ENCODE results near the gene MPPED2. TPM values are rescaled to one million over a fixed set of nuclear protein-coding genes. Genes with fewer than 3 reads are reported as not detected.

The MPPED2 gene
- total and polyA plus RNA-seq, 2 donors (not counting 3 experiments of a cell fraction or from before 2014, with no cell fraction given), result not detected

DNA sequence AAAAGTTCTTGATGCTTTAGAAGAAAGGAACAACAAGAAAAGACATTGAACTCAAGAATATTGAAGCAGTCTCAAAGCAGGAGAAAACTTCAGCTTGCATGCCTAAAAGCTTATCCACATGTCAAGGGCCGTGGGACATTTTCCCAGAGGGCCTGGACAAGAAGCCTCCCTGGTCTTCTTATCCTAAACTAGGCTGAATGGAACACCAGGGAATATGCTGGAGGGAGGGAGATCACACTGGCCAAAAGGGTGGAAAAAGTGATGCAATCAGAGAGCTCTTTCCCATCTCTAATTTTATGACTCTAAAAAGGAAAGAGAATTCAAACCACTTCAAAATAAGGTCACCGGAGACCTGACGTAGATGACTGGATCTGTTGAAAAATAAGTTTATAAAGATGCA is 107.2 kb downstream of the MPPED2 start:
- ChIA-PET POLR2A (no interaction called here), CTCF (no interaction called here)
- dilution Hi-C loops (cut with MboI; ENCODE audit: extremely low pct_ligation_motif_present, low sequenced_read_pairs) (no loop called here), intact Hi-C loops (cut with micrococcal nuclease) (no loop called here)
- Histone ChIP-seq H3K27ac (ENCODE audit: insufficient read depth, low read depth, low read length) (no peak overlapping the region), H3K27me3 (ENCODE audit: control insufficient read depth in 2 of 2, insufficient read depth in 2 of 2, low read length in 2 of 2) (no peaks in the 10 kb centered on the region), H3K79me2 (ENCODE audit: control insufficient read depth, insufficient read depth, low read length) (no peaks in the 10 kb centered on the region), H4K20me1 (replicated peaks; ENCODE audit: control insufficient read depth, extremely low read depth, insufficient read depth, low read length) (no peaks in the 10 kb centered on the region), H3K9ac (replicated peaks; ENCODE audit: extremely low read depth, insufficient read depth, low read length) (no peak overlapping the region), H3K4me2 (ENCODE audit: insufficient read depth, low read length) (no peak overlapping the region), H3K9me3 (replicated peaks; ENCODE audit: control insufficient read depth, insufficient read depth, low read length) (no peaks in the 10 kb centered on the region), H3K4me1 (ENCODE audit: control insufficient read depth, extremely low read depth, insufficient read depth, low read length) (no peaks in the 10 kb centered on the region), H3K9me1 (replicated peaks; ENCODE audit: control insufficient read depth, extremely low read depth, insufficient read depth, low read length) (no peaks in the 10 kb centered on the region), H3K36me3 (ENCODE audit: control insufficient read depth in 2 of 2, extremely low read depth in 1 of 2, insufficient read depth in 2 of 2, low read length in 2 of 2) (no peaks in the 10 kb centered on the region), H2AFZ (ENCODE audit: low read depth, low read length) (no peak overlapping the region), H3K4me3 (replicated peaks in 1 of 3; ENCODE audit: insufficient read depth in 1 of 3, low read depth in 1 of 3, low read length in 3 of 3) (no peak overlapping the region)
- BruUV-seq (replicated peaks), result no TSS peak
- FAIRE-seq, result no peak
- no peak for TF ChIP-seq FOS (IDR thresholded peaks at IDR 0.05; ENCODE audit: borderline replicate concordance, insufficient read depth, low read length)
- TF ChIP-seq, protein P1, sequence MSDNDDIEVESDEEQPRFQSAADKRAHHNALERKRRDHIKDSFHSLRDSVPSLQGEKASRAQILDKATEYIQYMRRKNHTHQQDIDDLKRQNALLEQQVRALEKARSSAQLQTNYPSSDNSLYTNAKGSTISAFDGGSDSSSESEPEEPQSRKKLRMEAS (IDR thresholded peaks at IDR 0.05; ENCODE audit: insufficient read depth, insufficient read length), result no peak
- TF ChIP-seq POLR2A (IDR thresholded peaks at IDR 0.05; ENCODE audit: low read depth, low read length), result no peak
- TF ChIP-seq JUN (IDR thresholded peaks at IDR 0.05; ENCODE audit: borderline replicate concordance, insufficient read depth, insufficient read length, low read depth), result no peak
- TF ChIP-seq GATA2 (IDR thresholded peaks at IDR 0.05; ENCODE audit: insufficient read depth, insufficient read length, low read depth, low read length), result no peak
- no peak for TF ChIP-seq EZH2 (IDR thresholded peaks at IDR 0.05; ENCODE audit: borderline replicate concordance, low read depth, low read length, severe bottlenecking)
- no peak for TF ChIP-seq POLR2AphosphoS5 (IDR thresholded peaks at IDR 0.05; ENCODE audit: insufficient read depth, low read depth, low read length)
- TF ChIP-seq, protein P2, sequence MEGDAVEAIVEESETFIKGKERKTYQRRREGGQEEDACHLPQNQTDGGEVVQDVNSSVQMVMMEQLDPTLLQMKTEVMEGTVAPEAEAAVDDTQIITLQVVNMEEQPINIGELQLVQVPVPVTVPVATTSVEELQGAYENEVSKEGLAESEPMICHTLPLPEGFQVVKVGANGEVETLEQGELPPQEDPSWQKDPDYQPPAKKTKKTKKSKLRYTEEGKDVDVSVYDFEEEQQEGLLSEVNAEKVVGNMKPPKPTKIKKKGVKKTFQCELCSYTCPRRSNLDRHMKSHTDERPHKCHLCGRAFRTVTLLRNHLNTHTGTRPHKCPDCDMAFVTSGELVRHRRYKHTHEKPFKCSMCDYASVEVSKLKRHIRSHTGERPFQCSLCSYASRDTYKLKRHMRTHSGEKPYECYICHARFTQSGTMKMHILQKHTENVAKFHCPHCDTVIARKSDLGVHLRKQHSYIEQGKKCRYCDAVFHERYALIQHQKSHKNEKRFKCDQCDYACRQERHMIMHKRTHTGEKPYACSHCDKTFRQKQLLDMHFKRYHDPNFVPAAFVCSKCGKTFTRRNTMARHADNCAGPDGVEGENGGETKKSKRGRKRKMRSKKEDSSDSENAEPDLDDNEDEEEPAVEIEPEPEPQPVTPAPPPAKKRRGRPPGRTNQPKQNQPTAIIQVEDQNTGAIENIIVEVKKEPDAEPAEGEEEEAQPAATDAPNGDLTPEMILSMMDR (IDR thresholded peaks at IDR 0.05; ENCODE audit: extremely low read depth in 1 of 2, insufficient read depth in 1 of 2, low read depth in 1 of 2, low read length in 2 of 2), result no peak
- no peak for TF ChIP-seq MYC (IDR thresholded peaks at IDR 0.05; ENCODE audit: low read depth, low read length)
- DNase-seq (ENCODE audit: low read depth, low spot score), result no peak
